GM18517 (cell line): ENCODE data around the gene PDPN.

Experiments used
- ATAC-seq: cut with Tn5 transposase; IDR thresholded peaks from one replicate; pipeline ENCODE4 v1.9.1; 2021; ENCODE audit warnings: mild to moderate bottlenecking, moderate library complexity; ENCODE audit not compliant: unreplicated experiment

PDPN gene

GRCh38 chr1:13616234-13616633, 32.6 kb downstream of the PDPN start:
- ATAC-seq = no peak

DNA sequence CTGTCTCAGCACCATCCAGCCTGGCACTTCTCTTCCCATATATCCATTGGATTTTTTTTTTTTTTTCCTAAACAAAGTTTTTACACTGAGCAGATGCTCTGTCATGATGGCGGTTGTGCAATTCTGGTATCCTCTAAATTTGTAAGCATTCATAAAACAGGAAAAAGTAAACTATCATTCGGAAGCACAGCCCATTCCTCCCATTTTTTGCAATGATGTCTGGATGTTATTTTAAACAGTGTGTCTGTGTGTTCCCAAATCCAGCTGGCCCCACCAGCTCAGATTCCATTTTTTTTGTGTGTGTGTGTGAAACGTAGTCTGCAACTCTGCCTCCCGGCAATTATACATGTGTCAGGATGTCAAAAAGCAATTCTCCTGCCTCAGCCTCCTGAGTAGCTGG, 33.5 kb downstream of the PDPN start:
- ATAC-seq = no peak

GRCh38 chr1:13617773-13618172, 34.1 kb downstream of the PDPN start:
- no peak for ATAC-seq

GRCh38 chr1:13618483-13618882, 34.9 kb downstream of the PDPN start:
- no peak for ATAC-seq

- no peak for ATAC-seq
Observed at GRCh38 chr1:13619909-13620308, 36.3 kb downstream of the PDPN start.

- no peak for ATAC-seq
Observed at GRCh38 chr1:13620825-13621224, 37.2 kb downstream of the PDPN start.

DNA sequence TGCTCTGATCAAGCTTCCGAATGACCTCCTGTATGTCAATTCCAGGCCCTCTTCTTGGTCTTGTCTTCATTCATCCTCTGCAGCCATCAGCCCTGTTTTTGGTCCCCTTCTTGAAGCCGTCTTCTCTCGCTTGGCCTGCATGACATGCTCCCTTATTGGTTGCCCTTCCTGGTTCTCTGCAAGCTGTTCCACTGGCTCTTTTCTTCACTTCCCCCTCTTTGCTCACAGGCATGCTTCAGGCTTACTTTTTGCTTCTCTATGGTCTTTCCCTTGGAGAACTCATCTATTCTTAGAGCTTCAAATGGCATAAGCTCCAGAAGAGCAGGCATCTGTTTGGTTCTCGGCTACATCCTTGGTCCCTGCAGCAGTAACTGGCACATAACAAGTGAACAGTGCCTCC, 38.8 kb downstream of the PDPN start:
- ATAC-seq = no peak

- no peak for ATAC-seq
Observed at GRCh38 chr1:13623021-13623637, 39.5 kb downstream of the PDPN start.

- no peak for ATAC-seq
Observed at GRCh38 chr1:13624526-13624925, 40.9 kb downstream of the PDPN start.

- no peak for ATAC-seq
Observed at GRCh38 chr1:13627127-13627526, 43.5 kb downstream of the PDPN start.

DNA sequence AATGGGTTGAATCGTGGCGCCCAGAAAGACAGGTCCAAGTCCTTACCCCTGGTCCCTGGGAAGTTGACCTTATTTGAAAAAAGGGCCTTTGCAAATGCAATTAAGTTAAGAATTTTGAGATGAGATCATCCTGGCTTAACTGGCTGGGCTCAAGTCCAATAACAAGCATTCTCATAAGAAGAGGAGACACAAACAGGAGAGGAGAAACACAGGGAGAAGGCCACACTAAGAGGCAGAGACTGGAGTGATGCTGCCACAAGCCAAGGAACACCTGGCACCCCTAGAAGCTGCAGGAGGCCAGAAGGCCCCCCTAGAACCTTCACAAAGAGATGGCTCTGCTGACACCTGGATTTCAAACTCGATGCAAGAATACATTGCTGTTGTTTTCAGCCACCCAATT, 44.6 kb downstream of the PDPN start:
- no peak for ATAC-seq

DNA sequence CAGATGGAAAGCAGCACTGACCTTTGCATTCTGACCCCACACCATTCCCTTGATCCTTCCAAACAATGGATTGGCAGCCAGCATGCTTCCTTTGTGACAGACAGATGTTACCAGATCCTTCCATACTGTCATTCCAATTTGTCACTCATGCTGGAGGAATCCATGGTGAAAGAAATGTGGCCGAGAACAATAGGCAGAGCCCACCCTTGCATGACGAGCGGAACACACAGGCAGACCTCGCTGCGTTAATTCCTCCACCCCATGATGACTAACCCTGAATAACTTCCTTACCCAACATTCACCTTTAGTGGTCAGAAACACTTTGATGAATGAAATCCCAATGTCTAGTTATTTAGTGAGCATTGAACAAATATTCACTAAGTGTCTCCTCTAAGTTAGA, 45.1 kb downstream of the PDPN start:
- no peak for ATAC-seq

GRCh38 chr1:13642306-13643004, 58.8 kb downstream of the PDPN start:
- no peak for ATAC-seq

GRCh38 chr1:13643017-13643416, 59.4 kb downstream of the PDPN start:
- no peak for ATAC-seq

DNA sequence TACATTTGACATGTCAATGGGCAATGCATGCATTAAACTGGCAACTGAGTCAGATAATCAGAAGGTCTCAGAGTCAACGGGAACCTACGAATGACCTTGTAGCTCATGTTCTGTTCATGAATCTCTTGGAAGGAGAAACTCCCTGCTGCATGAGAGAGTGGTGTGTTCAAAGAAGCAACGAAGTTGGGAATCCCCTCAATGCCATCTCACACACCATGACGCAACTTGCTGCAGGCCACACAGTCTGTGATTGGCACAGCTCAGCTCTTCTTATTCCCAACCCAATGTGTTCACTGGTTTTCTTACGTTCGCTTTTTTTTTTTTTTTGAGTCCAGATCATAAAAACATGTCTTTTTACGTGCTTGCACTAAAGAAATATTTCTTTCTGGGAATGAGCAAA, 62.9 kb downstream of the PDPN start:
- ATAC-seq = no peak

GRCh38 chr1:13651279-13651678, 67.6 kb downstream of the PDPN start:
- no peak for ATAC-seq

- ATAC-seq = no peak
Observed at GRCh38 chr1:13652238-13652637, 68.6 kb downstream of the PDPN start.

DNA sequence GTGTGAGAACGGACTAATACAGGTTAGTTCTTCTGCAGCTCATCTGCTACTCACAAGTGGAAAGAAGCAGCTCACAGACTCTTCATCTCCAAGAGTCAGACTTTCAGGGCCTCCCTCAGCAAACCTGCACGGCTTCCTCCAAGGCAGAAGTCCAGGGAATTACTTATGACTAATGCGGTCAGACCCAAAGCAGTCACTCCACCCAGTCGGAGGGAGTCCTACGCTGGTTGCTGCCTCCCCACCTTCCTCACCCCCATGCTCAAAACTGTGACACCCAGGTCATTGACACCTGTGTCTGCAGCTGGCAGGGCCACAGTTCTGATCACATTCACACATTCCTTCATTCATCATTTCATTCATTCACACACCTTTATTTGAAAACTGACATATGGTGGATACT, 77.9 kb downstream of the PDPN start:
- no peak for ATAC-seq

DNA sequence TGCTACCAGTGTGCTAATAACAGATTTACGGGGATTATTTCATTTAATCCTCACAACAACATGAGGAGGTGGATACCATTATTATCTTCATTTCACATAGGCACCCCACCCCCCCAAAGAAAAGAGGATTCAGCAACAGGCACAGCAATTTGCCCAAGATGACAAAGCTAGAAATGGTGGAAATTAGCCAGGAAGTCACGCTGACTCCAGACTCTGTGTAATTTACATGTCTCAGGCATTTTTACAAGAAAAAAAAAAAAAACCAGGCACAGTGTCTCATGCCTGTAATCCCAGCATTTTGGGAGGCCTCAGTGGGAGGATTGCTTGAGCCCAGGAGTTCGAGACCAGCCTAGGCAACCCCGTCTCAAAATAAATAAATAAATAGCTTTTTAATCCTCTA, 78.9 kb downstream of the PDPN start:
- ATAC-seq = no peak

DNA sequence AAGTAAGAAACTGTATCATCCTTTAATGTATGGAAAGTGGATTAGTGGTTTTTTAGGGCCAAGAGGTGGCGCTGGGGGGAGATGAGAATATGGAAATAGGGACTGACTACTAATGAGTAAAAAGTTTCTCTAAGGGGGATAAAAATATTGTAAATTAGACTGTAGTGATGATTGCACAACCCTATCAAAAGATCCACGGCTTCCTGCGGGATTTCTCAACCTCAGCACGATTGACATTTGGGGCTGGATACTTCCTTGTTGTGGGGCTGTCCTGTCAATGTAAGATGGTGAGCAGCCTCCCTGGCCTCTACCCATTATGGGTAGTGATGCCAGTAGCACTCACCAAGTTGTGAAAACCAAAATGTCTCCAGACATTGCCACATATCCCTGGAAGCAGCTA, 80.3 kb downstream of the PDPN start:
- no peak for ATAC-seq

GRCh38 chr1:13664451-13664850, 80.8 kb downstream of the PDPN start:
- ATAC-seq = no peak

GRCh38 chr1:13666317-13666716, 82.7 kb downstream of the PDPN start:
- no peak for ATAC-seq
